ENCODE measurements around the gene COL13A1. TPM values are rescaled to one million over a fixed set of nuclear protein-coding genes. Genes with fewer than 3 reads are reported as not detected.

Gene COL13A1
- total and polyA plus RNA-seq, 4 donors, result 0.17 to 0.47 (median 0.18) TPM

DNA sequence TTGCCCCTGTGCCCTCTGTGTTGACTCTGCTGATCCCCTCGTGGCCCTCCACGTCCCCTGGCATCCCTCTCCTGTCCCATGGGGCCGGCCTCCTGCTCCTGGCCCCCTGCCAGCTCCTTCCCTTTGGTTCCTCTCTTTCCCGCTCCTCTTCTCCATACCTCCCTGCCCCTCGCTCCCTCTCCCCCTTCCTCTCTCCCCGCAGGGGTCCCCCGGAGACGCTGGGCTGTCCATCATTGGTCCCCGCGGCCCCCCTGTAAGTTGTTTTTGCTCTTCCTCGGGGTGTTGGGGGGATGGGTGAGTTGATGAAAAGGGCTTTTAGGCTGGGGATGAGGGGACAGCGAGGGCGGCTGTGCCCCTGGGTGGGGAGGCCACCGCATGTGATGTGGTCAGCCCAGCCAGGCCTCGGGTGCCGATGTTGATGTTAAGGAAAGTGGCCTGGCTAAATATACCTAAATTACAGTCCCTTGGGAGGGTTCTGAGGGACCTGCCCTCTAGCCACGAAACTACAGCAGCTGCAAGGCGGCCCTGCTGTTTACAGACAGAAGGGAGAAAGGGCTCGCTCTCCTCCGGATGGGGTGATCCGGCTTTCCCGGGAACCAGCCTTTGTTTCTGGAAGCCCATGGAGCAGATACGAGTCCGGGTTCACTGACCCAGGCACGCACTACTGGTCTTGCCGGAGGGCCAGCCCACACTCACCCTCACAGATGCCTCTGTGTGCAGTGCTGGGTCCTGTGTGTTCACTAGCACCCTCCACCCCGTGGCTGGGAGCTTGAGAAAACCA is 78.8 kb downstream of the COL13A1 start:
- no peak for DNase-seq (ENCODE audit: low spot score)
- no peaks in the 10 kb centered on the region for H3K36me3 ChIP-seq (ENCODE audit: control insufficient read depth in 4 of 4, insufficient read depth in 3 of 4, low read depth in 1 of 4, low read length in 3 of 4)
- H3K4me3 ChIP-seq (ENCODE audit: low read depth in 1 of 3, low read length in 3 of 3), result no peak overlapping the region
- no peak overlapping the region for H3K9ac ChIP-seq (ENCODE audit: low read depth in 1 of 2, low read length in 2 of 2)
- H3K27me3 ChIP-seq (ENCODE audit: control insufficient read depth in 4 of 4, insufficient read depth in 4 of 4, low read length in 3 of 4), result peaks cover 0 to 3% (median 0%) of the 10 kb centered on the region in 4 donors
- TF ChIP-seq NR2F2 (IDR thresholded peaks at IDR 0.05) (peak; percentile 46), RXRA (IDR thresholded peaks at IDR 0.05) (peak; percentile 24 to 54), FOXA1 (IDR thresholded peaks at IDR 0.05) (no peak)
- peaks cover 0 to 15% (median 9%) of the 10 kb centered on the region in 4 donors for H3K4me1 ChIP-seq (ENCODE audit: control insufficient read depth in 4 of 4, insufficient read depth in 4 of 4, low read length in 3 of 4)
- no peak overlapping the region for H3K27ac ChIP-seq (ENCODE audit: low read depth in 1 of 2, low read length in 2 of 2)
- WGBS, result 49% methylated on average over 27 of the region's 27 CpGs
- H3K9me3 ChIP-seq (ENCODE audit: control insufficient read depth in 4 of 4, low read length in 3 of 4), result no peaks in the 10 kb centered on the region

DNA sequence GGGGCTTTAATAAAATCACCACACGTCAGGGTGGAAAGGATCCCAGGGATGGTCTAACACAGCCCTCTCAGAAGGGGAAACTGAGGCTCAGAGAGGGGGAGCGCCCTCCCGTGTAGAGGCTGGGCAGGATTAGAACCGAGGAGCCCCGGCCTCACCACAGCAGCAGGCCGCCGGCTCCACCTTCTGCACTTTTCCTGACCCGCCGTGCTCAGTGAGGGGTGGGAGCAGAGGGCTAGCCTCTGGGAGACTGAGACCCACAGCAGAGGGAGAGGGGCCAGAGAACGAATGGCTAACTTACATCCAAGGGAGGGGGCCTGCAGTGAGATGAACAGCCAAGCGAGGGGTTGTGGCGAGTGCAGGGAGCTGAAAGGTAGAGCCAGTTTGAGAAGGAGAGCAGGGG is 79.5 kb downstream of the COL13A1 start:
- H3K27ac ChIP-seq (ENCODE audit: low read depth in 1 of 2, low read length in 2 of 2), result no peak overlapping the region
- peaks cover 0 to 15% (median 9%) of the 10 kb centered on the region in 4 donors for H3K4me1 ChIP-seq (ENCODE audit: control insufficient read depth in 4 of 4, insufficient read depth in 4 of 4, low read length in 3 of 4)
- TF ChIP-seq SP1 (IDR thresholded peaks at IDR 0.05), result no peak
- H3K9me3 ChIP-seq (ENCODE audit: control insufficient read depth in 4 of 4, low read length in 3 of 4), result no peaks in the 10 kb centered on the region
- peaks cover 0 to 3% (median 0%) of the 10 kb centered on the region in 4 donors for H3K27me3 ChIP-seq (ENCODE audit: control insufficient read depth in 4 of 4, insufficient read depth in 4 of 4, low read length in 3 of 4)
- H3K4me3 ChIP-seq (ENCODE audit: low read depth in 1 of 3, low read length in 3 of 3), result no peak overlapping the region
- no peaks in the 10 kb centered on the region for H3K36me3 ChIP-seq (ENCODE audit: control insufficient read depth in 4 of 4, insufficient read depth in 3 of 4, low read depth in 1 of 4, low read length in 3 of 4)
- 81% methylated on average over 12 of the region's 12 CpGs for WGBS
- DNase-seq (ENCODE audit: low spot score), result no peak
- no peak overlapping the region for H3K9ac ChIP-seq (ENCODE audit: low read depth in 1 of 2, low read length in 2 of 2)

DNA sequence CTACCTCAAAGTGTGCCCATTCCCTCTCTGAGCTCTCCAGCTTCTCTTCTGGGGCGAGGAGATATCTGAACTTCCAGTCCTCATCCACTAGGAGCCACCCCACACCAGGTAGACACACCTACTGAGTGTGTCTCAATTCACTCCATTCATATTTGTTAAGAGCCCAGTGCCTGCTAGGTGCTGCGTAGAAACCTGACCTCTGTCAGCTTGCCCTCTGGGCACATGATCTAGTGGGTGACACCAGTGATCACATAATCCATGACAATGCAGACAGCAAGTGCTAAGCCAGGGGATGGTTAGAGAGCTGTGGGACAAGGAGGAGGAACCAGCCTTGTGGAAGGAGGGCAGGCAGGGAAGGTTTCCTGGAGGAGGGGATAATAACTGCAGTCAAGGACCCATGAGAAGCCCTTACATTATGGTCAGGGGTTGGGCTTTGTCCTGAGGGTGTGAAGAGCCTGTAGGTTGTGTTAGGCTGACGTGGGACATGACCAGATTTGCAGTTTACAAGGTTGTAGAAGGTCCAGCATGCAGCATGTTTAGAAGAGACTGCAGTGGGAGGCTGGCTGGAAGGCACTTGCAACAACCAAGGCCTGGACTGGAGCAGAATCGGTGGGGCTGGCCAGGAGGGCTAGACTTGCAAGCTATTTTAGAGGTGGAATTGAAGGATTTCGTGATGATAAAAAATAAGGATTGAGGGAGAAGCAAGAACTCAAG is 81.8 kb downstream of the COL13A1 start:
- Histone ChIP-seq H3K9ac (ENCODE audit: low read depth in 1 of 2, low read length in 2 of 2) (no peak overlapping the region), H3K27ac (ENCODE audit: low read depth in 1 of 2, low read length in 2 of 2) (no peak overlapping the region), H3K4me3 (ENCODE audit: low read depth in 1 of 3, low read length in 3 of 3) (no peak overlapping the region), H3K4me1 (ENCODE audit: control insufficient read depth in 4 of 4, insufficient read depth in 4 of 4, low read length in 3 of 4) (peaks cover 0 to 15% (median 9%) of the 10 kb centered on the region in 4 donors), H3K27me3 (ENCODE audit: control insufficient read depth in 4 of 4, insufficient read depth in 4 of 4, low read length in 3 of 4) (peaks cover 0 to 3% (median 0%) of the 10 kb centered on the region in 4 donors), H3K9me3 (ENCODE audit: control insufficient read depth in 4 of 4, low read length in 3 of 4) (no peaks in the 10 kb centered on the region), H3K36me3 (ENCODE audit: control insufficient read depth in 4 of 4, insufficient read depth in 3 of 4, low read depth in 1 of 4, low read length in 3 of 4) (no peaks in the 10 kb centered on the region)
- DNase-seq (ENCODE audit: low spot score), result no peak
- TF ChIP-seq NR2F2 (IDR thresholded peaks at IDR 0.05) (no peak), FOXA2 (IDR thresholded peaks at IDR 0.05) (peak; percentile 4), HNF4A (conservative IDR thresholded peaks at IDR 0.05) (peak; percentile 51 to 73), JUND (IDR thresholded peaks at IDR 0.05) (no peak), RAD21 (IDR thresholded peaks at IDR 0.05) (peak; percentile 99), SP1 (IDR thresholded peaks at IDR 0.05) (peak; percentile 27), TAF1 (conservative IDR thresholded peaks at IDR 0.05) (no peak), RXRA (IDR thresholded peaks at IDR 0.05) (peak; percentile 67 to 80)
- TF ChIP-seq, protein P1, sequence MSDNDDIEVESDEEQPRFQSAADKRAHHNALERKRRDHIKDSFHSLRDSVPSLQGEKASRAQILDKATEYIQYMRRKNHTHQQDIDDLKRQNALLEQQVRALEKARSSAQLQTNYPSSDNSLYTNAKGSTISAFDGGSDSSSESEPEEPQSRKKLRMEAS (IDR thresholded peaks at IDR 0.05), result no peak
- TF ChIP-seq, protein P2, sequence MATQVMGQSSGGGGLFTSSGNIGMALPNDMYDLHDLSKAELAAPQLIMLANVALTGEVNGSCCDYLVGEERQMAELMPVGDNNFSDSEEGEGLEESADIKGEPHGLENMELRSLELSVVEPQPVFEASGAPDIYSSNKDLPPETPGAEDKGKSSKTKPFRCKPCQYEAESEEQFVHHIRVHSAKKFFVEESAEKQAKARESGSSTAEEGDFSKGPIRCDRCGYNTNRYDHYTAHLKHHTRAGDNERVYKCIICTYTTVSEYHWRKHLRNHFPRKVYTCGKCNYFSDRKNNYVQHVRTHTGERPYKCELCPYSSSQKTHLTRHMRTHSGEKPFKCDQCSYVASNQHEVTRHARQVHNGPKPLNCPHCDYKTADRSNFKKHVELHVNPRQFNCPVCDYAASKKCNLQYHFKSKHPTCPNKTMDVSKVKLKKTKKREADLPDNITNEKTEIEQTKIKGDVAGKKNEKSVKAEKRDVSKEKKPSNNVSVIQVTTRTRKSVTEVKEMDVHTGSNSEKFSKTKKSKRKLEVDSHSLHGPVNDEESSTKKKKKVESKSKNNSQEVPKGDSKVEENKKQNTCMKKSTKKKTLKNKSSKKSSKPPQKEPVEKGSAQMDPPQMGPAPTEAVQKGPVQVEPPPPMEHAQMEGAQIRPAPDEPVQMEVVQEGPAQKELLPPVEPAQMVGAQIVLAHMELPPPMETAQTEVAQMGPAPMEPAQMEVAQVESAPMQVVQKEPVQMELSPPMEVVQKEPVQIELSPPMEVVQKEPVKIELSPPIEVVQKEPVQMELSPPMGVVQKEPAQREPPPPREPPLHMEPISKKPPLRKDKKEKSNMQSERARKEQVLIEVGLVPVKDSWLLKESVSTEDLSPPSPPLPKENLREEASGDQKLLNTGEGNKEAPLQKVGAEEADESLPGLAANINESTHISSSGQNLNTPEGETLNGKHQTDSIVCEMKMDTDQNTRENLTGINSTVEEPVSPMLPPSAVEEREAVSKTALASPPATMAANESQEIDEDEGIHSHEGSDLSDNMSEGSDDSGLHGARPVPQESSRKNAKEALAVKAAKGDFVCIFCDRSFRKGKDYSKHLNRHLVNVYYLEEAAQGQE (IDR thresholded peaks at IDR 0.05), result no peak
- TF ChIP-seq, protein P3, sequence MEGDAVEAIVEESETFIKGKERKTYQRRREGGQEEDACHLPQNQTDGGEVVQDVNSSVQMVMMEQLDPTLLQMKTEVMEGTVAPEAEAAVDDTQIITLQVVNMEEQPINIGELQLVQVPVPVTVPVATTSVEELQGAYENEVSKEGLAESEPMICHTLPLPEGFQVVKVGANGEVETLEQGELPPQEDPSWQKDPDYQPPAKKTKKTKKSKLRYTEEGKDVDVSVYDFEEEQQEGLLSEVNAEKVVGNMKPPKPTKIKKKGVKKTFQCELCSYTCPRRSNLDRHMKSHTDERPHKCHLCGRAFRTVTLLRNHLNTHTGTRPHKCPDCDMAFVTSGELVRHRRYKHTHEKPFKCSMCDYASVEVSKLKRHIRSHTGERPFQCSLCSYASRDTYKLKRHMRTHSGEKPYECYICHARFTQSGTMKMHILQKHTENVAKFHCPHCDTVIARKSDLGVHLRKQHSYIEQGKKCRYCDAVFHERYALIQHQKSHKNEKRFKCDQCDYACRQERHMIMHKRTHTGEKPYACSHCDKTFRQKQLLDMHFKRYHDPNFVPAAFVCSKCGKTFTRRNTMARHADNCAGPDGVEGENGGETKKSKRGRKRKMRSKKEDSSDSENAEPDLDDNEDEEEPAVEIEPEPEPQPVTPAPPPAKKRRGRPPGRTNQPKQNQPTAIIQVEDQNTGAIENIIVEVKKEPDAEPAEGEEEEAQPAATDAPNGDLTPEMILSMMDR (IDR thresholded peaks at IDR 0.05; ENCODE audit: low read depth, low read length, missing input control), result peak; percentile 89
- 67% methylated on average over 5 of the region's 5 CpGs for WGBS
